Stimulated activated CD4-positive, alpha-beta T cell treated with anti-CD3 and anti-CD28 coated beads, TNF-alpha, amount 100 ng/mL, for 24 hours (primary cell): ENCODE results near the gene PARS2.
"Not testable (repeated sequence)": the region's sequence is repeated elsewhere in the genome, so short reads cannot be mapped to it uniquely, and the experiment has no call there.

Experiments
- DNase-seq, 3 experiments: peaks; one replicate each; pipeline ENCODE4 v3.0.0-alpha.2; 2020; ENCODE audit warnings: low read depth in 3 of 3

PARS2 gene

DNA sequence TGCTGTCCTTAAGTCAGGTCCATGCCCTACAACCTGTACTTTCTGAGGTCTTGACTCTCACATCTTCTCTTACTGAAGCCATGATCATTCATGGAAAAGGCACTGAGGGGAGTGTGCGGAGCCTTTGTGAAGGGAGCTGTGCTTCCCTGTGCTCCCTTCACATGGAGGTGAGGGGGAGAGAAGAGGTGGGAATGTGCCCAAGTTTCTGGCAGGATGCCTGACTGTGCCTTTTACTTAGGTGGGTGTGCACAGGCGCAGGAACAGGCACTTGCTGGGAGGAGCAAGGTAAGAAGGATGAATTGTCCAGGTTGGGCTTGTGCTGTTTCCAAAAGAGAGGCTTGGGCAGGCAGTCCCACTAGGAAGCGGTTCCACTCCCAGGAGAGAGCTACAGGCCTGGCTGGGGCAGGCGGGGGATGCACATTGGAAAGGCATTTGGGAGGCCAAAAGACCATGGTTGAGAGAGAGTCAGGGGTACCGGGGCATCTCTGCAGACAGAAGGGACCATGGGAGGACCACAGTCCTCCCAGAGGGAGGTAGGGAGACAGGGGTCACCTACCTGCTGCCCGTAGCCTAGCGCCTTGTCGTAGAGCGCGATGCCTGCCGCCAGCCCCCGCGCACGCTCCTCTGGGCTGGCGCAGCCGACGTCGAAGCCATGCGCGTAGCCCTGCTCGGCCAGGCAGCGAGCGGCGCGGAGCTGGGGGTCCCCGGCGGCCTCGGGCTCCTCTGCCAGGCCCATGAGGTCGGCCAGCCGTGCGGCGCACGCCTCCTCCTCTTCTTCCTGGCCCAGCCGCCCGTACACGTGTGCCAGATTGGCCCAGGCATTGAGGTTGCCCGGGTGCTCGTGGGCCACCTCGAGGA is 35.9 kb upstream of the PARS2 start:
- DNase-seq = no peak

GRCh38 chr1:54798769-54799641 is 34.7 kb upstream of the PARS2 start:
- DNase-seq = peak in 2 of 3 experiments; percentile 15 to 36

DNA sequence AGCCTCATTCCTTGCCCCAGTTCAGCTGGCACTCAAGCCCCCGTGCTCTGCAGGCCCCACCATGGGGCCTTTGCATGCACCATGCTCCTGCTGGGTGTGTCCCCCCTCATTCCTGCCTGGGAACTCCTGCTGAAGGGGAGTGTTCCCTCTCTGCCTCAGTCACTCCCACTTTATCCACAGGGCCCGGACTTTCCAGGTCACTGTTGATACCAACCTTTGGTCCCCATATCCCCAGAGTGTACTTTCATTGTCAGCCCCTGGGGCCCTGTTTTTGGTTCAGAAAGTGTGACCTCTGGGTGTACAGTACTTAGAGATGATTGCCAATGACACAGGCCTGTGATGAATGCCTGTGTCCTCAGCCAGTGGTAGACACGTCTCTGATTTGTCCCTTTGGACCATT is 33.9 kb upstream of the PARS2 start:
- DNase-seq = no peak

GRCh38 chr1:54796902-54797301 is 32.6 kb upstream of the PARS2 start:
- DNase-seq = no peak

DNA sequence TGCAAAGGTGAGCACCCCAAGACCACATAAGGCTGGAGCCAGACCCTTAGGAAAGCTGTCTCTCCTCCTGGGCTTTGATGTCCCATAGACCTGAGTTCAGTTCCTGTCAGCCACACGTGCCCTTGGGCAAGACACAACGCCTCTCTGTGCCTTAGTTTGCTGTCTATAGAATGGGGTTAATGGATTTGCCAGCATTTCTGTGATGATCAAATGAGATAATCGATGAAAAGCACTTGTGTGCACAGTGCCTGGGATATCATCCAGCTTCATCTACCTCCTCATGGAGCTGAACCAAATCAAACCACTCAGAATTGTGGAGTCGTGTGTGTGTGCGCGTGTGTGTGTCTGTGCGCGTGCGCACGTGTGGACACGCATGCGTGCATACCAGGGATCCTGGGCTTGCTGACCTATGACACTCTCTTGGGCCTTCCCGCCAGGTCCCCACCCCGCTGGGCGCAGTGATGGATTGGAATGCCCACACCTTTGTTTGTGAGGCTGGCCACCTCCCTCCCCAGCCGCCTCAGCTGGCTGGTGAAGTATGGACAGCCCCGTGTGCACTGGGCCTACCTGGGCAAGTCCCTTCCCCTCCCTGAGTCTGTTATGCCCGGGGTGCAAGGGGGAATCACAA is 31.6 kb upstream of the PARS2 start:
- no peak for DNase-seq

- DNase-seq = no peak
These were observed 31.0 kb upstream of the PARS2 start for GRCh38 chr1:54795356-54795665.

GRCh38 chr1:54794451-54795355 is 30.4 kb upstream of the PARS2 start:
- no peak for DNase-seq

GRCh38 chr1:54792686-54793282 is 28.5 kb upstream of the PARS2 start:
- no peak for DNase-seq

DNA sequence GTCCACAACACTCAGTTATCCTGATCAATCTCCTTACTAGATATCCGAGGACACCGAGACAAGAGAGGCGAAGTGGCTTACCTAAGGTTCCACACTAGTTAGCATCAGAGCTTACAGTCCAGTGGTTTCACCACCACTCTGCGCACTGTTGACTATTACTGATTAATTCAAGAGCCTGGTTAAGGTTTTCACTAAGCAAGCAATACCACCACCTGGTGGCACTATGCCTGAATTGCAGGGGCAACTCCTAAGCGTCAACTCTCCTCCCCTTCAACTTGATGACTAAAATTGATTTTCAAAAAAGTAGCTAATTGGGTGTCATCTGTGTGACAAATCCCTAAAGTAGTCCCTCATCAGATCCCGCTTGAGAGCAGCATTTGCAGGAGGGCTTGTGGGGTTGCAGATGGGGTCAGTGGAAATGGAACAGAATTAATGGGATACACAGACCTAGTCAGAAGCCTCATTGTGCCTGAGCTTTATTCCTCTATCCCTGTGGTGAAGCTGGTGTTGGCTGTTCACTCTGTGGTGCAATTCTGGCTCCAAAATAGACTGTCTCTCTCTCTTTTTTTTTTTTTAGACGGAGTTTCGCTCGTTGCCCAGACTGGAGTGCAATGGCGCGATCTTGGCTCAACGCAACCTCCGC is 27.7 kb upstream of the PARS2 start:
- DNase-seq = peak in 2 of 3 experiments; percentile 15 to 68

DNA sequence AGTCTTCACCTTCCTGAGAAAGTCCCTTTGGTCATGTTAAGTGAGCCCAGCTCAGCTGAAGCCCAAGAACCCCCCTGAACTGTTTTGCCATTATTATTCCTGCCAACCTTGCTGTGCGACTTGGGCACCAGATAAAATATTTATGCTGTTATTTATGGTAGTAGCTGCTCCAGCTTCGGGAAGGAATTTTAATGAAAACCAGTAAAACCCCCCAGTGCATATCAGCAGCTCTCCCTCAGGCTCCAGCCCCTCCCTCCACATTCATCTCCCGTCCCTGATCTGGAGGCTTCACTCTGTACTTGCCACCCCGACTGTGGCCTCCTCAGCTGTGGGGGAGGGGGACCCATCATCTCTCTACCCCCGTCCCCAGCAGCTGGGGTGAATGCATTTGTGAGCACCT is 24.1 kb upstream of the PARS2 start:
- no peak for DNase-seq

DNA sequence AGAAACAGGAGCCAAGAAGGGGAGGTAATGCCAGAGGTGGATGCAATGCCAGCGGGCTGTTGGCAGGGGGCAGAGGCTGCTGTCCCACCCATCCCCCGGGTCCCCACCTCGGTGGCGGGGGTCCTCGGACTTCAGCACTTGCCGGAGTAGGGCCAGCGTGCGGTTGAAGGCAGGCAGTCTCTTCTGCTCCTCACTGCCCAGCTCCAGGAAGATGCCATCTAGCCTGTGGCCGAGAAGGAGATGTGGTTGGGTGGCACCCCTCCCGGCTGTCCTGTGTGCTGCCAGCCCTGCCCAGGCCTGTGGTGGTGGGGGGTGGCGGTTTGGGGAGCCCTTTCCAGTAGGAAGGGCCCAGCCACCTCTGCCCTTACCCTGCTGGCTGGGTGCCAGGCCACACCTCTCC is 23.3 kb upstream of the PARS2 start:
- DNase-seq = no peak

- no peak for DNase-seq
These were observed 22.5 kb upstream of the PARS2 start for GRCh38 chr1:54786778-54787177.

- no peak for DNase-seq
These were observed 19.7 kb upstream of the PARS2 start for GRCh38 chr1:54784066-54784465.

GRCh38 chr1:54782588-54782987 is 18.3 kb upstream of the PARS2 start:
- no peak for DNase-seq

DNA sequence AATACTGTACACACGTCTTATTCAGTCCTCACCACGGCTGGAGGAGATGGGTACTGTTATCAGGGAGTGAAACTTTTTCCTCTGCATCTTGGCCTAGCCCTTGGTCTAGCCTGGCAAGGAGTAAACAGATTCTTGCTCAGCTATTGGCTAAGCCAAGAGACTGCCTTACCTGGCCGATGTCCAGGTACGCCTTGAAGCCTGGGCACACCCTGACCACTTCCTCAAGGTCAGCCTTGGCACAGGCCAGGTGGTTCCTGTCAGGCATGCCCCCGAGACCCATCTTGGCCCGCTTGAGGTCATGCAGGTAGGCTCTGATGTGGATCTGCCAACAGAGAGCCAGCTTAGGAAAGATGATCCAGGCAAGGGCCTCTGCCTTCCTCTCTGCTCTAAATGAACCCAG is 17.8 kb upstream of the PARS2 start:
- no peak for DNase-seq

DNA sequence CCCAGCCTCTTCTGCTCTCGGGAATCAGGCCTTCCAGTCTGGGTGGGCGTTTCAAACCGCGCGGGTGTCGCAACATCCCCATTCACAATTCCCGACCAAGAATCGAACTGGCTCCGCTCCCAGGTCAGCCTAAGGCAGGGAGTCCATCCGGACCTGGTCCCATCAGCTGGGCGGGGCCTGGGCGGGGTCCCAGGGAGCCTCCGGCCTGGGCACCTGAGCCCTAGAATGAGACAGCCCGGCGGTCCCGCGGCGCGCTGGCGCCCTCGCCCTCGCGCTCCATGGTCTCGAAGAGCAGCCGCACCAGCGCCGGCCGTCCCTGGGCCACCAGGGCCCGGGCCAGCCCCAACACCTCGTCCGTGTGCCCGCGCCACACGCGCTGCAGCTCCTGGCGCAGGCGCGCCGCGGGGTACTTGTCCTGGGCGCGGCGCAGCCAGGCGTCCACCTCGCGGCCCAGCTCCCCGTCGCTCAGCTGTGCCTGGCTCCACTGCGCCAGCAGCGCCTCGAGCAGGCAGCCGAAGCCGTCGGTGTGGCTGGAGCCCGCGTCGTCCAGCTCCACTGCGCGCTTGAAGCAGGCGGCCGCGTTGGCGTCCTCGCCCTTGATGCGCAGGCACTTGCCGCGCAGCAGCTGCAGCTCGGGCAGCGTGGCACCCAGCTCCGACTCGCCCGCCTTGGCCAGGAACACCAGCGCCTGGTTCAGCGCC is 16.9 kb upstream of the PARS2 start:
- DNase-seq = no peak

- DNase-seq = no peak
These were observed 13.1 kb upstream of the PARS2 start for GRCh38 chr1:54777431-54777830.

DNA sequence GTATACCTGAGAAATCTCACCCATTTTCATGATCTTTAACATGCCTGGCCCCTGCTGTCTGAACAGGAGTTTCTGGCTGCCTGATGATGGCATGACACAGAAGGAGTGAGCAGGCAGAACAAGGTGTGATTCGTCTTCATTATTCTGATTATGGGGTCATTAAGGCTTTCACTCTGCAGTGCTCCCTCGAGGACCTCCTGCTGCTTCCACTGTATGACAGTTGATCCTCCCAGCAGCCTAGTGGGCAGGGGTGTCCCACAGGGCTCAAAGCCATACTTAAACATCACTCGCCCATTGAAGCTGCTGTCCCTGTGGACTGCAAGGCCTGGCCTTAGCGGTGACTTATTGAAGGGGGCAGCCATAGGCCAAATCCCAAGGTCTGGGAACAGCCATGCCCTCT is 12.7 kb upstream of the PARS2 start:
- DNase-seq = no peak

GRCh38 chr1:54775828-54776721 is 11.8 kb upstream of the PARS2 start:
- not testable (repeated sequence) for DNase-seq
